Esophagus (tissue), 2 donors: ENCODE results near the gene IL1RAP. TPM values are rescaled to one million over a fixed set of nuclear protein-coding genes. Genes with fewer than 3 reads are reported as not detected.
"Not testable (repeated sequence)": the region's sequence is repeated elsewhere in the genome, so short reads cannot be mapped to it uniquely, and the experiment has no call there.

Experiments
- H3K27ac ChIP-seq, 2 donors: one replicate each; pipeline ENCODE4 v1.5.1; 2013; ENCODE audit warnings: low read depth in 2 of 2, mild to moderate bottlenecking in 2 of 2, inconsistent platforms in 1 of 2, low read length in 1 of 2, moderate library complexity in 1 of 2
- H3K27me3 ChIP-seq, 2 donors: one replicate each; pipeline ENCODE4 v1.6.1; 2013; ENCODE audit warnings: low read length in 2 of 2, control low read depth in 1 of 2, mild to moderate bottlenecking in 1 of 2; ENCODE audit not compliant: insufficient read depth in 2 of 2, control insufficient read depth in 1 of 2
- H3K36me3 ChIP-seq, 2 donors: one replicate each; pipeline ENCODE4 v1.6.1; 2013; ENCODE audit warnings: low read length in 1 of 2; ENCODE audit not compliant: control insufficient read depth in 2 of 2, insufficient read depth in 2 of 2
- H3K4me1 ChIP-seq, 2 donors: one replicate each; pipeline ENCODE4 v1.6.1; 2013; ENCODE audit warnings: low read length in 1 of 2; ENCODE audit not compliant: control insufficient read depth in 2 of 2, insufficient read depth in 2 of 2
- H3K4me3 ChIP-seq, 2 donors: one replicate each; pipeline ENCODE4 v1.5.1; 2013; ENCODE audit warnings: low read length in 2 of 2, mild to moderate bottlenecking in 2 of 2, low read depth in 1 of 2, moderate library complexity in 1 of 2
- H3K9me3 ChIP-seq, 2 donors: one replicate each; pipeline ENCODE4 v1.6.1; 2013; ENCODE audit warnings: mild to moderate bottlenecking in 2 of 2, low read depth in 1 of 2, low read length in 1 of 2, moderate library complexity in 1 of 2; ENCODE audit not compliant: control insufficient read depth in 2 of 2, insufficient read depth in 1 of 2
- WGBS, 2 donors: extraction: QIAGEN DNeasy Blood & Tissue Kit; methylation state at CpG; one replicate each; pipeline ENCODE4 v1.1.7; 2013; 5-methylcytosine and 5-hydroxymethylcytosine counted together
- polyA plus RNA-seq, 2 donors: library from polyadenylated mRNA; stranded (reverse); fragments of 200-250 nt; gene quantifications; one replicate each; pipeline ENCODE4 v1.2.3, GENCODE V29; 2013
- donor health status: healthy with polysubstance abuse.
- donor health status: Bipolar disorder and iron deficiency.

Gene IL1RAP
- polyA plus RNA-seq, 2 donors: 5.9 to 14.5 TPM

DNA sequence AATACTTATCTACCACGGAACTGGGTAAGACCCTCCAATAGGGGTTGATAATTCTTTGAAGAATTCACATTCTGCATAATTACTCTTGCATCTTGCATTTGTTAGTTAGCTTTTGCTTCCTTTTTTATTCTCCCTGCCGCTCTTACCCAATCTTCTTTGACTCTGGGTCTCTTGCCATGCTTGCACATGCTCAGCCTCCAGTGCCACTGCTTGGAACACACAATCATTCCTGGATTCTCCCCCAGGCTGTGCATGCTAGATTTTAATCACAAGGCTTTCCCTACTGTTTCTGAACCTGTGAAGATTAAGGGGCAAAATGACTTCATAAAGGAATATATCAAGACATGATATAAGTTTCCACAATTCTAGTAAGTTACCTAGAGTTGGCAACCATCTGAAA, 133.1 kb downstream of the IL1RAP start:
- H3K4me1 ChIP-seq: no peaks in the 10 kb centered on the region
- peaks cover 0 to 2% of the 10 kb centered on the region in 2 donors for H3K36me3 ChIP-seq
- no peaks in the 10 kb centered on the region for H3K9me3 ChIP-seq
- H3K27ac ChIP-seq: no peak overlapping the region
- H3K4me3 ChIP-seq: no peak overlapping the region
- no peaks in the 10 kb centered on the region for H3K27me3 ChIP-seq
- 69 to 86% methylated on average over 2 of the region's 2 CpGs for WGBS, 2 donors

DNA sequence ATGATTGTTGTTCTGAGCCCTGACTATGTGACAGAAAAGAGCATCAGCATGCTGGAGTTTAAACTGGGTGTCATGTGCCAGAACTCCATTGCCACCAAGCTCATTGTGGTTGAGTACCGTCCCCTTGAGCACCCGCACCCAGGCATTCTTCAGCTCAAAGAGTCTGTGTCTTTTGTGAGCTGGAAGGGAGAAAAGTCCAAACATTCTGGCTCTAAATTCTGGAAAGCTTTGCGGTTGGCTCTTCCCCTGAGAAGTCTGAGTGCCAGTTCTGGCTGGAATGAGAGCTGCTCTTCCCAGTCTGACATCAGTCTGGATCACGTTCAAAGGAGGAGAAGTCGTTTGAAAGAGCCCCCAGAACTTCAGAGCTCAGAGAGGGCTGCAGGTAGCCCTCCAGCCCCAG, 142.0 kb downstream of the IL1RAP start:
- Histone ChIP-seq H3K4me3 (no peak overlapping the region), H3K9me3 (no peaks in the 10 kb centered on the region), H3K36me3 (no peaks in the 10 kb centered on the region), H3K27ac (no peak overlapping the region), H3K4me1 (no peaks in the 10 kb centered on the region), H3K27me3 (no peaks in the 10 kb centered on the region)
- 86% methylated on average over 5 of the region's 5 CpGs for WGBS, 2 donors

- Histone ChIP-seq H3K9me3 (no peaks in the 10 kb centered on the region), H3K36me3 (no peaks in the 10 kb centered on the region), H3K4me3 (no peak overlapping the region), H3K27ac (no peak overlapping the region), H3K4me1 (no peaks in the 10 kb centered on the region), H3K27me3 (no peaks in the 10 kb centered on the region)
- 82 to 94% methylated on average over 1 of the region's 1 CpG for WGBS, 2 donors
Observed at GRCh38 chr3:190658106-190658505, 144.2 kb downstream of the IL1RAP start.

- H3K27me3 ChIP-seq: peaks cover 0 to 3% of the 10 kb centered on the region in 2 donors
- H3K9me3 ChIP-seq: no peaks in the 10 kb centered on the region
- no peaks in the 10 kb centered on the region for H3K36me3 ChIP-seq
- no peaks in the 10 kb centered on the region for H3K4me1 ChIP-seq
- WGBS, 2 donors: 54 to 72% methylated on average over 2 of the region's 2 CpGs
- no peak overlapping the region for H3K4me3 ChIP-seq
- no peak overlapping the region for H3K27ac ChIP-seq
Observed at GRCh38 chr3:190666821-190667220, 152.9 kb downstream of the IL1RAP start.

DNA sequence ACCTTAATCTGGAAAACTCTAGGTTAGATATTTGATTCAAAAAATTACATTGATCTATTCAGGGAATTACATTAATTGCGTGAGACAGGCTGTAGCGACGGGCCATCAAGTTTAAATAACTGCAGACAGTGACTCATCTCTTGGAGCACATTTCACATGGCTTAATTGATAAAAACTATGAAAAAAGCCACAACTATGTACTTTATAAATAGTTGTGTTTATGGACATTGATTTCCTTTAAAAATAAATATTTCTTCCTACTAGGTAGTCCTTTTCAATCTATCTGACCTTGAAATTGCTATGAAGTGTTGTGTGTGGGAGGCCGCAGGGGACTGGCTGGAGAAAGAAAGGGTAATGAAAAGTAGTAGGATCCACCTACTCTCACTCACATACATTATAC, 157.8 kb downstream of the IL1RAP start:
- no peak overlapping the region for H3K4me3 ChIP-seq
- H3K36me3 ChIP-seq: no peaks in the 10 kb centered on the region
- H3K4me1 ChIP-seq: no peaks in the 10 kb centered on the region
- WGBS, 2 donors: 83 to 84% methylated on average over 4 of the region's 4 CpGs
- no peaks in the 10 kb centered on the region for H3K9me3 ChIP-seq
- H3K27me3 ChIP-seq: no peaks in the 10 kb centered on the region
- H3K27ac ChIP-seq: no peak overlapping the region

DNA sequence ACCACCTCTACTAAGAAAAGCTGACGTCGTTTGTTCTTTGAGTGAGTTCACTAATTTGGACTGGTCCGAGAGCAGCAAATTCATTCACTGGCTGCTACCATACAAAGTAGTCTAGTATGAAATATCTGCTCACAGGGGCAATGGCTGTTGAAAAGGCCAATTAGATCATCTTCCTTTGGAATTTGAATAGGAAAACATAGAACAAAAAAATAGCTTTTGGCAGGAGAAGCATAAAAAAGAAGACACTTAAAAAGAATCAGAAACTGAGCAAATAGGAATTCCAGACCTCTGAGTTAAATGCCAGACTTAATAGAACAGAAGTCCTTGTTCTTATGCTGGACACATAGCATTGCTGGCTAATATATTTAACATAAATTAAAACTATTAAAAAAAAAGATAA, 159.3 kb downstream of the IL1RAP start:
- H3K9me3 ChIP-seq: no peaks in the 10 kb centered on the region
- no peaks in the 10 kb centered on the region for H3K4me1 ChIP-seq
- H3K27ac ChIP-seq: no peak overlapping the region
- H3K4me3 ChIP-seq: no peak overlapping the region
- no peaks in the 10 kb centered on the region for H3K36me3 ChIP-seq
- no peaks in the 10 kb centered on the region for H3K27me3 ChIP-seq
- WGBS, 2 donors: 75 to 78% methylated on average over 3 of the region's 3 CpGs

DNA sequence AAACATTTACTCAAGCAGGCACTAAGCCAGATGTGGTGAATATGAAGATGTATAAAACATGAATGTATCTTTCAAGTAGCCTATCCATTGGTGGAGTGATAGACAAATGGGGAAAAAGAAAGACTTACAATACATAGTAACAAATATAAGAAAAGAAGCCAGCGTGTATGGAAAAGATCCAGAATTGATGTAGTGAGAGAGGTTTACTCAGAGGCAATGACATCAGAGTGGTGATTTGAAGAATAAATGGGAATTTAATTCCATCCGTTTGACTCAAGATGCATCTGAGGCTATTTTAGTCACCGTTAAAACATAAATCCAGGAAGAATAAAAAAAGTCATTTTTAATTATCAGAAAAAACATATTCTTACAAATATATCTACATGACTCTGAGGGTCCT, 162.6 kb downstream of the IL1RAP start:
- Histone ChIP-seq H3K4me3 (no peak overlapping the region), H3K36me3 (no peaks in the 10 kb centered on the region), H3K27ac (no peak overlapping the region), H3K27me3 (no peaks in the 10 kb centered on the region), H3K9me3 (no peaks in the 10 kb centered on the region), H3K4me1 (no peaks in the 10 kb centered on the region)
- 82 to 87% methylated on average over 3 of the region's 3 CpGs for WGBS, 2 donors

DNA sequence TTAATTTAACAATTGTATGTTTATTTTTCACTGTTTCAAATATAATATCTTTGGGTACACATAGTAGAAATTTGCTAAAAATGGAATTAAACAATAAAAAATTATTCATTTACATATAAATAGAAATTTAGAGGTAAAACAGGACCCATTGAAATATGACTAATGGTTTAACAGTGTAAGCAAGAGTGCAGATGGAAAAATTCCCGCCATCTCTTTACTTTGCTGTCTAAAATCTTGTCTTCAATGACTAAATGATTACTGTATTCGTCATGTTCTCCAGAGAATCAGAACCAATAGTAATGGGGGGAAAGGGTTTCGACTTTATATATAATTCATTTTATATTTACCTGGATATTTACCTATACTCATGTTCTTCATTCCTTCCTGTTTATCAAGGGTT, 163.1 kb downstream of the IL1RAP start:
- Histone ChIP-seq H3K27ac (no peak overlapping the region), H3K9me3 (no peaks in the 10 kb centered on the region), H3K27me3 (no peaks in the 10 kb centered on the region), H3K4me1 (no peaks in the 10 kb centered on the region), H3K36me3 (no peaks in the 10 kb centered on the region), H3K4me3 (no peak overlapping the region)
- 89 to 90% methylated on average over 3 of the region's 3 CpGs for WGBS, 2 donors

- WGBS, 2 donors: 88 to 90% methylated on average over 7 of the region's 7 CpGs
- H3K27me3 ChIP-seq: not testable (repeated sequence)
Observed at GRCh38 chr3:190677868-190678267, 164.0 kb downstream of the IL1RAP start.

DNA sequence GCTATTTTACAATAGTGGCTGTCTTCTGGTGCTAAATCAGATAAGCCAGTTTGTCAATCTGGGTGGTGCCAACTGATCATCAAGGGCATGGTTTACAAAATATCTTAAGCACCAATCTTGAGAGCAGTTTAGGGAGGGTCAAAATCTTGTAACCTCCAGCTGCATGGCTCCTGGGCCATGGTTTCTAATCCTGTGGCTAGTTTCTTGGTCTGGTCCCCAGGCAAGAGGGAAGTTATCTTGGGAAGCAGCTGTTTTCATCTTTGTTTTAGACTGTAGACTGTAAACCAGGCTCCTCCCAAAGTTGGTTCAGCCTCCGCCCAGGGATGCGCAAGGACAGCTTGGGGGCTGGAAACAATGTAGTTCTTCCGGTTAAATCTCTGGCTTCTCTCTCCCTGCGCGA, 166.8 kb downstream of the IL1RAP start:
- H3K9me3 ChIP-seq: no peaks in the 10 kb centered on the region
- no peaks in the 10 kb centered on the region for H3K27me3 ChIP-seq
- H3K27ac ChIP-seq: no peak overlapping the region
- no peak overlapping the region for H3K4me3 ChIP-seq
- 95 to 97% methylated on average over 5 of the region's 5 CpGs for WGBS, 2 donors
- H3K36me3 ChIP-seq: no peaks in the 10 kb centered on the region
- no peaks in the 10 kb centered on the region for H3K4me1 ChIP-seq

More at GRCh38 chr3:190677868-190678267, 164.0 kb downstream of the IL1RAP start:
- H3K36me3 ChIP-seq, H3K4me3 ChIP-seq, H3K9me3 ChIP-seq, H3K4me1 ChIP-seq, H3K27ac ChIP-seq: not testable (repeated sequence)
